ENCODE measurements around the gene RDH12. TPM values are rescaled to one million over a fixed set of nuclear protein-coding genes. Genes with fewer than 3 reads are reported as not detected.

The RDH12 gene
- total and polyA plus RNA-seq, 12 donors = 0.14 TPM; not detected in 11

DNA sequence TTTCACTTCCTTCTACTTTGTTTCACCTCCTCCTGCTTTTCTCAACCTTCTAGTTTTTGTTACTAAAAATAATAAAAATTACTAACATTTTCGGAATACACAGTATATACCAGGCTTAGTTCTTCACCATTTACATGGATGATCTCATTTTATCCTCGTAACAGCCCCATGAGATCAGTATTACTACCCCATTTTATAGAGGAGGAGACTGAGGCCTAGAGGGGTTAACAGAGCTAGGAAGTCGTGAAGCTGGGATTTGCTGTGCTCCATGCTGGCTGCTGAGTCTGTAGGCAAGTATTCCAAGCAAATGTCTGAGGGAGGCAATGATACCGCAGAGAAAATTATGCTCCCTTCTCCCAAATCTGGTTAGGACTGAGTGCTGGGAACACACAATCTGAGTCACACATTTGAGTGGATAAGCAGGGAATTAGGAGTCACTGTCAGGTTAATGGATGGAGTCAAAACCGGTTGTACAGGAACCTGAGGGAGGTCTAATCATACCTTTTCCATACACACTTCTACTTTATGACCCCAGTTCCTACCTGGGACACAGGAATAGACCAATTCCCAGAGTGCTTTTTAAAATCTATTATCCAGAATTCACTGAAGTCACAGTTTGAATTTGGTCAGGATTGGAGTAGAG lies 63.6 kb downstream of the RDH12 start:
- Histone ChIP-seq H3K27ac (no peak overlapping the region), H3K36me3 (peaks cover 0 to 100% (median 57%) of the 10 kb centered on the region in 9 donors), H3K4me3 (no peak overlapping the region), H3K9me3 (no peaks in the 10 kb centered on the region), H3K27me3 (no peaks in the 10 kb centered on the region), H3K4me1 (peaks cover 0 to 24% (median 0%) of the 10 kb centered on the region in 9 donors)
- 90 to 95% methylated on average over 5 of the region's 5 CpGs for WGBS, 2 donors
- intact Hi-C loops (cut with DNase I) = no loop called here
- TF ChIP-seq, protein P1, sequence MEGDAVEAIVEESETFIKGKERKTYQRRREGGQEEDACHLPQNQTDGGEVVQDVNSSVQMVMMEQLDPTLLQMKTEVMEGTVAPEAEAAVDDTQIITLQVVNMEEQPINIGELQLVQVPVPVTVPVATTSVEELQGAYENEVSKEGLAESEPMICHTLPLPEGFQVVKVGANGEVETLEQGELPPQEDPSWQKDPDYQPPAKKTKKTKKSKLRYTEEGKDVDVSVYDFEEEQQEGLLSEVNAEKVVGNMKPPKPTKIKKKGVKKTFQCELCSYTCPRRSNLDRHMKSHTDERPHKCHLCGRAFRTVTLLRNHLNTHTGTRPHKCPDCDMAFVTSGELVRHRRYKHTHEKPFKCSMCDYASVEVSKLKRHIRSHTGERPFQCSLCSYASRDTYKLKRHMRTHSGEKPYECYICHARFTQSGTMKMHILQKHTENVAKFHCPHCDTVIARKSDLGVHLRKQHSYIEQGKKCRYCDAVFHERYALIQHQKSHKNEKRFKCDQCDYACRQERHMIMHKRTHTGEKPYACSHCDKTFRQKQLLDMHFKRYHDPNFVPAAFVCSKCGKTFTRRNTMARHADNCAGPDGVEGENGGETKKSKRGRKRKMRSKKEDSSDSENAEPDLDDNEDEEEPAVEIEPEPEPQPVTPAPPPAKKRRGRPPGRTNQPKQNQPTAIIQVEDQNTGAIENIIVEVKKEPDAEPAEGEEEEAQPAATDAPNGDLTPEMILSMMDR (IDR thresholded peaks at IDR 0.05) = no peak
- no peak for ATAC-seq
- no peak for DNase-seq

GRCh38 chr14:67766035-67766680 lies 64.5 kb downstream of the RDH12 start:
- Histone ChIP-seq H3K9me3 (no peaks in the 10 kb centered on the region), H3K27ac (peak overlapping the region in 1 of 10 donors; percentile 45), H3K27me3 (no peaks in the 10 kb centered on the region), H3K4me3 (no peak overlapping the region), H3K36me3 (peaks cover 0 to 100% (median 56%) of the 10 kb centered on the region in 9 donors), H3K4me1 (peaks cover 0 to 24% (median 0%) of the 10 kb centered on the region in 9 donors)
- ATAC-seq (peak in 5 of 8 donors; percentile 25 to 57 (median 50)), DNase-seq (no peak)
- WGBS, 2 donors = 78 to 79% methylated on average over 10 of the region's 10 CpGs
- TF ChIP-seq, protein P1 (IDR thresholded peaks at IDR 0.05) = peak in 1 of 9 donors; percentile 23
- intact Hi-C loops (cut with DNase I) = no loop called here

DNA sequence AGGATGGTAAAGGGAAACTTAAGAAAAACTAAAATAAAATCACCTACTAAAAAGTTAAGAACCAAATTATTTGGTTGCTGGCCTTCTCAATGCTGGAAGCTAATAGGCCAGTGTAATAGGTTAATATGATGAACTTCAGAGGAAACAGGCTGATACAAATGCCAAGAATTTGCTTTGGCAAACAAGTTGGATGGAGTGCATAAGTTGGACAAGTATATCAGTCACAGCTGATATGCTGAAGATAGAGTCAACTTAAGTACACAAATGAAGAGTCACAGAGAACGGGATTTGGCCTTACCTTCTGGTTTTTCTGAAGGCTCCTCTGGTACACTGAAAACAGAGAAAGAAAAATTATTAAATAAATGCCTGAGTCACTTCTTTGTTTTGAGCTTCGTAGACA lies 66.5 kb downstream of the RDH12 start:
- intact Hi-C loops (cut with DNase I) = no loop called here
- WGBS, 2 donors = 65 to 69% methylated on average over 2 of the region's 2 CpGs
- DNase-seq (no peak), ATAC-seq (peak in 1 of 8 donors; percentile 19)
- H3K4me1 ChIP-seq = peaks cover 0 to 24% (median 0%) of the 10 kb centered on the region in 9 donors
- peaks cover 0 to 100% (median 61%) of the 10 kb centered on the region in 9 donors for H3K36me3 ChIP-seq
- no peaks in the 10 kb centered on the region for H3K9me3 ChIP-seq
- H3K4me3 ChIP-seq = no peak overlapping the region
- no peak overlapping the region for H3K27ac ChIP-seq
- TF ChIP-seq, protein P1 (IDR thresholded peaks at IDR 0.05) = no peak
- no peaks in the 10 kb centered on the region for H3K27me3 ChIP-seq

DNA sequence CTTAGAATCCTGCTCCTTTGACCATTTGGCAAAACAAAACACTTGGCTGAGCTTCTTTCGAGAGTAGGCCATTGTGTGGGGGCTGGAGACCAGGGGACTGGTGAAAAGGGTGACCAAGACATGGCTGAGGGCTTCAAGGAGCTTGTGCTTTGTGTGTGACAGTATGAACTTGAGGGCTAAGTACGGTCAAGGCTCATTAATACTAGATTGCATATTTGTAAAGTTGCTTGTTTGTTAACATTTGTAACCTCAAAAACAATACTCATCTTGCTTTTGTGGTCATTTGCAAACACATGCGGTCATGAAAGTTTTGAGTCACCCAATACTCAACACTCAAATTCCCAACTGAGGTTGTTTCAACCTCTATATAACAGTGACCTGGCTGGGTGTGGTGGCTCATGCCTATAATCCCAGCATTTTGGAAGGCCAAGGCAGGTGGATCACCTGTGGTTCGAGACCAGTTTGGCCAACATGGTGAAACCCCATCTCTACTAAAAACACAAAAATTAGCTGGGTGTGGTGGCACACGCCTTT lies 72.2 kb downstream of the RDH12 start:
- Histone ChIP-seq H3K27me3 (no peaks in the 10 kb centered on the region), H3K4me1 (no peaks in the 10 kb centered on the region), H3K36me3 (peaks cover 0 to 100% (median 80%) of the 10 kb centered on the region in 9 donors), H3K27ac (no peak overlapping the region), H3K9me3 (no peaks in the 10 kb centered on the region), H3K4me3 (no peak overlapping the region)
- 95 to 99% methylated on average over 5 of the region's 5 CpGs for WGBS, 2 donors
- ATAC-seq (no peak), DNase-seq (no peak)
- TF ChIP-seq, protein P1 (IDR thresholded peaks at IDR 0.05) = no peak
- intact Hi-C loops (cut with DNase I) = no loop called here
